Activated naive CD4-positive, alpha-beta T cell treated with Interleukin-2 at 50 U/mL for 16 hours (primary cell): ENCODE data around the gene LMAN2L.

ENCODE experiments used
- DNase-seq: peaks from one replicate; pipeline ENCODE4 v3.0.0-alpha.2; 2020

The LMAN2L gene

DNA sequence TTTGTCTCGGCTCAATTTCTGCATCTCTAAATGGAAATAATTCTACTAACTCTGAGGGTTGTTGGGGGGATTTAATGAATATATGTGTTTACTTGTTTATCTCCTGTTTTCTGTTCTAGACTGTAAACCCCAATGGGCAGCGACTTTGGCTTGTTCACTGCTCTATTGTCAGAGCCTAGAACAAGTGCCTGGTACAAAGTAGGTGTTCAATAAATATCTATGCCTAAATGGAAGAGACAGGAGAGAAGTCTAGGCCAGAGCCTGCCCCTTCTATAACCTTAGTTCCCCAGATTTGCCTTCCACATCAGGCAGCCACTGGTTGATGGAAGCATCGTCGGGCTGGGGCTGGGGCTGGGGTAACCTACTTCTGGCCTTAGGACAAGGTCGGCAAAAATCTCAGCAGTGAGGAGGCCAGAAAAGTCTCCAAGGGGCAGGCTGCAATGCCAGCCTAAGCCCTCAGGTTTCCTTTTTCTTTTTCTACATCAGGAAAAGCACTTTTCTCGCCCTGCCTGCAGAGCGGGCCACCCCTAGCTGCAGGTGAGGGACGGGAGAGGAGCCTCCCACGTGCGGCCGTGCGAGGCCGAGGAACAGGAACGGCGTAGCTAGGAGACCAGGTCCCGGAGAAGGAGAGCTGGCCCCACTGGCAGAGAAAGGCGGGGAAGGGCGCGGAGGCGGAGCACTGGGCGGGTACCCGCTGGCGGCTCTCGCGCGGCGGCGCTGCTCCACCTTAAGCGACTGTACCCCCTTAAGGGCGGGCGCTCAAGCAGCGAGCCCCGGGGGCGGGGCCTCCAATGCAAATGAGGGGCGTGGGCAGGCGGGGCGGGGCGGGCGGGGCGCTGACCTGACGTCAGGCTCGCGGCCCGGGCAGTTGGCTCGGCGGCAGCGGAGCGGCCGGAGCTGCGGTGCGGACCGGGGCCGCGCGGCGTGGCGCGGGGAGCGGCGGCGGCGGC is 20.4 kb upstream of the LMAN2L start, which contains the start of gene CNNM4:
Gene CNNM4, plus strand, starts transcription at position 867 of the 950 bp plus-strand sequence. CDS start 98 bp downstream, outside the sequence.
- peak; percentile 93 for DNase-seq

DNA sequence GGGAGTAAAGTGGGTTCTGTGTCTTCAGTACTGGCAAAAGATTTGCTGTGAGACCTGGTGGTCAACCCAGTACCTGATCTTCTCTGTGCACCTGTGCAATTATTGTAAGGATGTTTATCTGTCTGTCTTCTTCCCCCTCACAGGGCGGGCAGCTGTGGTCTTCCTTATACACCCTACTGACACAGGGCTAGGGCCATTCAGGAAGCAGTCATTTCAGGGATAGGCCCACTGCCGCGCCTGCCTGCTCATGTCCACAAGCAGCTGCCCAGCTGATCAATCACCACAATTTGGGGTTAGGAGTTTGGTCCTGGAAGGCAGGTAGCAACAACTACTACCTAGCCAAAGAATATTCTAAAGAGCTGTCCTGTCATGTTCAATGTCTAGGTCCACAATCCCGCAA is 19.7 kb upstream of the LMAN2L start:
- DNase-seq: no peak

DNA sequence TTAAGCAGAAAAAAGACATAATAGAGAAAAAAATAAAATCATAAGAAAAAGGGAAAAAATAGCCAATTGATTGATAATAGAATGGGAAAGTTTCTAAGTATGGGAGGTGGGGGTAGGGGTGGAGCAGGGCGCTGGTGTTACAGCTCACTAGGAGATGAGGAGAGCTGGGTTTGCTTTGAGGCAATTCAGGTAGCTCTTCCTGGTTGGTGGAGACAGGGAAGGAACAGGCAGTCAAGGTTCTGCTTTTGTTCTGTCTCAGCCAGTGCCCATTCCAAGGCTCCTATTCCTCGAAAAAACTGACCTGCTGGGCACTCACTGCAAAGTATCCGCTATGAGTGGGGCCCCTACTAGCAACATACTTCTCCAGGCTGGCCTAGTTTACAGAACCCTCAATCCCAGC is 19.1 kb upstream of the LMAN2L start:
- DNase-seq: no peak

DNA sequence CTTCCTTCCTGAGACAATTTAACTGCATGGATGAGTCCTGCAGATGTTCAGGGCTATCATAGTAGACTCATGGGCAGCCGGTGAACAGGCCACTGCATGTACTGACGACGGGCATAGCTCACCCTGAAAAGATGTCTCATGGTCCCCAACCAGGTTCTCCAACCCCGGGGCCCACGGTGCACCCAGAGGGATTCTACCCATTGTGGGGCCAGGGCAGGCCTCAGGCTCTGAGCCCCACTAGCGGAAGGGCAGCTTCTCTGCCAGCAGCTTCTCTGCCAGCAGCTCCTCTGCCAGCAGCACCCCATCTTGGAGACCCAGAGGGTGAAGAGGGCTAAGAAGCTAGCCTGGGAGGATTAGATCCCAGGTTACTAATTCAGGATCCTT is 17.6 kb upstream of the LMAN2L start:
- DNase-seq: no peak

DNA sequence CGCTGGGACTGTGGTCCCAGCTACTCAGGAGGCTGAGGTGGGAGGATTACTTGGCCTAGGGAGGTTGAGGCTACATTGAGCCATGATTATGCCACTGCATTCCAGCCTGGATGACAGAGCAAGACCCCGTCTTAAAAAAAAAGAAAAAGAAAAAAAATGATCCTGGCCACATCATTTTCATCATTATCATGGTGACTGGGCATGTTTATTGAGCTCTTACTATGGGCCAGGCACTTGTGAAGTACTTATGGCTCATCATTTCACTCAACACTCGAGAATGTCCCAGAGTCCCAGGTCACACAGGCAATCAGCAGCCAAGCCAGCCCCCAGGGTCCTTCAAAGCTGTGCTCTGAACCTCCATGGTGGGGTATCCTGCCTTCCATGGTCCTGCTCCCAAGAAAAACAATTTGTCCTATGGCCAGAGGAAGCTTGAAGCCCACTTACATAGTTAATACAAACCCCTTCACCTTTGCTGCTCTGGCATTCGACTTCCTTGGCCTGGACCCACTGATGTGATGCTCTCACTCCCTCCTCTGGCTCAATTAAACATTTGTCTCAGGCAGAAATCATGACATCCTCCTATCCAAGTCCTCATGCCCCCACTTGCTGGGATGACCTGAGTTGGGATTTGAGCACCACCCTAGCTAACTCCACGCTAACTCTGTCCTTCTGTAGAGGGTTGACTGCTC is 17.1 kb upstream of the LMAN2L start:
- DNase-seq: no peak

DNA sequence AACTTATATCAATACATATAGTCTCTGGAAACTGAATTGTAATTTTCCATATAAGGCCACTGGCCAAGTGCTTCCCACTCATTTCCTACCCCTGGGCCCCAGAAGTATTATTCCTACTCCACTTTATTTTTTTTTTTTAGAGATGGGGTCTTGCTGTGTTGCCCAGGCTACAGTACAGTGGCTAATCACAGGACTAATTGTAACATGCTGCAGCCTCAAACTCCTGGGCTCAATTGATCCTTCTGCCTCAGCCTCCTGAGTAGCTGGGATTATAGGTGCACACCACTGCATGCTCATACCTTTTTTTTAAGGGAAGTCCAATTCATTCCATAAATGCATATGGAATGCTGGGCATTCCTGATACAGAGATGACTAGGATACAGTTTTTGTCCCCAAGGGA is 14.5 kb upstream of the LMAN2L start:
- DNase-seq: no peak

DNA sequence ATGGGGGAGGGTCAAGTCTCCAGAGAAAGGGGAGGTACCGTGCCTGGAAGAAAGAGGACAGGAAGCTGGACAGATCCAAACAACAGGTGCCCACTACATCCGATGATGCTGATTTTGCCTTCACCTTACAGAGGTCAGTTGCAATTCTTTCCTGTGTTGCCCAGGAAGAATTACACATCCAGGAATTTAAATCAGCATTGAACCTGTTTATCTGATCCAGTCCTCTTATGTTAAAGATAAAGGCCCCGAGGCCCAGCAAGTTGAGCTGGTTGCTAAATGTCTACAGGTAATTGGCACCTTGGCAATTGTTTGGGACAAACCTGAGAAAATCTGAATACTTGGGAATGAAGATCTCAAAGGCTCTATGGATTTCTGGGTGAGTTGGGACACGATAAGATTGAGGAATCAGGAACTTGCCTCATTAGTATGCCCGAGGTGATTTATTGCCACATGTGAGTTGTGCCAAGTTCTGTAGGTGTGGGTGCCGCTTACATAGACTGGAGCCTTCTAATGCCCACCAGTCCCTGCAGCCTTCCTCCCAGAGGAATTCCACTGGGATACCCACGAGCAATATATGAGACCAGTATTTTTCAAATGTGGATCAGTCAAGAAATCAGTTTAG is 13.9 kb upstream of the LMAN2L start:
- DNase-seq: no peak

DNA sequence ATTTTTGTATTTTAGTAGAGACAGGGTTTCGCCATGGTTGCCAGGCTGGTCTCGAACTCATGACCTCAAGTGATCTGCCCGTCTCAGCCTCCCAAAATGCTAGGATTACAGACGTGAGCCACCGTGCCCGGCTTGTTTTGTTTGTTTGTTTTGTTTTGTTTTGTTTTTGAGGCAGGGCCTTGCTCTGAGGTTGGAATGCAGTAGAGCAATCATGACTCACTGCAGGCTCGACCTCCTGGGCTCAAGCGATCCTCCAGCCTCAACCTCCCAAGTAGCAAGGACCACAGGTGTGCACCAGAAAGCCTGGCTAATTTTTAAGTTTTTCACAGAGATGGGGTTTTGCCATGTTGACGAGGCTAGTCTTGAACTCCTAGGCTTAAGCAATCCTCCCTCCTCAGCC is 11.9 kb upstream of the LMAN2L start:
- no peak for DNase-seq

DNA sequence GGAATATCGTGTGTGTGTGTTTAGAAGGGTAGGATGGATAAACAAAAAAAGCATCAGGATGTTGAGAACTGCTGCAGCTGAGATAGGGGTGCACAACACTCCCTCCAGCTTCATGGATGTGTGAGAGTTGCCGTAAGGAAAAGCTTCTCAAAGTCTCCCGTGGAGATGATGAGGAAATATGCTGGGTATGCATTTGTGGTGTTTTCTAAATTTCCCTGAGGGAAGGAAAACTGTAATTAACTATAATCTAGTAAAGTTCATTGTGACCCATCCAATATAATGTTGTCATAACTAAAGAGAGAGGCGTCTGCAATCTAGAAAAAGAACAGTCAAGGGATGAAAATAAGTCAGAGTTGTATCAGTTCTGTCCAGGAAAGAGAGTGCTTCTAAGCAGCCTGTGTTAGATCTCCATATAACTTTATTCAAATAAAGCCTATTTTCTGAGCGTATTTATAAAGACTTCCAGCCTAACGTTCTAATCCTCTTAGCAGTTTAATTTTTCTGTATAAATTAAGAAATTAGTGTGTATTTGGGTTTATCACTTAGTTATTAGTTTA is 7.3 kb upstream of the LMAN2L start:
- no peak for DNase-seq

DNA sequence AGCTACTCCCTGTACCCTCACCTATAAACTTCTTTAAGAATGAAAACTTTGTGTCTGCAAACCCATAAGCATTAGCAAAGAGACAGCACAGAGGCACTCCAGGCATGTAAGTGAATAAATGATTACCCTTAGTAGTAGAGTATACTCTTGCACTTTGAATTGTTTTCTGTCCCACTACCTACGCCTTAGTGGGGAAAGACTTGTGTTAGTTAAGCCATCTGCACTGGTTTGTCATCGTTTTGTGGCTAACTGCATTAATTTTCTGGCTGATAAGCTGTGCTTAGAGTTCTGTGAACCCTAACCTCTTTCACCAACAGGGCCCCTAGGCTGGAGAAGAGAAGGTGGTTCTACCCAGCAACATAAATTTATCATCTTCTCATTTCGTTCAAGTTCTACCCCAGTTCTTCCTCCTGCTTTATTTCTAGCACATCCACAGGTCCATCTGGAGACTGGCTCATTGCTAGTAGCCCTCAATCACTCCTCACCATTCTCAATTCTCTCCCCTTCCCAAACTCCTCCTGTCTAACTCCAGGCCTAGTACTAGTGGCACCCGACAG is 710 bp downstream of the LMAN2L start:
- no peak for DNase-seq

DNA sequence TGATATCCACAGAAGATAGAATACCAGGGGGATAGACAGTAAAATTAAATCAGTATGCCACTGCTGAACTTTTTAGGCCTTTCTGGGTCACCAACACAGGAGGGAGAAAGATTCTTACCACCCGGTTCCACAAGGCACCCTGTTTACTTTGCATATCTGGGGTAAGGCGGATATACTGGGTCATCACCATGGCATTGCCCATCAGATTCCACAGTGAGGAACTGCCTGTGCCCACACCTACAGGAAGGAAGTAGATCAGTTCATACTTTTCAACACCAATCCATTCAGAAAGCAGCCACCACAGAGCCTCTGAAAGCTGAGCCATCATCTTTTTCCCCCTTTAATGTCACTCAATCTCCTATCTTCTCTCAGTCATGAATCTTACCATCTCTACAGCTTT is 2.0 kb downstream of the LMAN2L start:
- DNase-seq: no peak

DNA sequence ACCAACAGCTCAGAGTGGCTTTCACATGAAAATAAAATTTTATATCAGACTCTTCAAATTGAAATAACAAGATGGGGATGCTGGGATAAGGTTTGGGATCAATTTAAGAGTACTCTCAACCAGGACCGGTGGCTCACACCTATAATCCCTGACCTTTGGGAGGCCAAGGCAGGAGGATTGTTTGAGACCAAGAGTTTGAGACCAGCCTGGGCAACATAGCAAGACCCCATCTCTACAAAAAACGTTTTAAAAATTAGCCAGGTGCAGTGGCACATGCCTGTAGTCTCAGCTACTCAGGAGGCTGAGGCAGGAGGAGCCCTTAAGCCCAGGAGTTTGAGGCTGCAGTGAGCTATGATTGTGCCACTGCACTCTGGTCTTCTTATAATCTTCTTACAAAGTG is 2.6 kb downstream of the LMAN2L start:
- no peak for DNase-seq

DNA sequence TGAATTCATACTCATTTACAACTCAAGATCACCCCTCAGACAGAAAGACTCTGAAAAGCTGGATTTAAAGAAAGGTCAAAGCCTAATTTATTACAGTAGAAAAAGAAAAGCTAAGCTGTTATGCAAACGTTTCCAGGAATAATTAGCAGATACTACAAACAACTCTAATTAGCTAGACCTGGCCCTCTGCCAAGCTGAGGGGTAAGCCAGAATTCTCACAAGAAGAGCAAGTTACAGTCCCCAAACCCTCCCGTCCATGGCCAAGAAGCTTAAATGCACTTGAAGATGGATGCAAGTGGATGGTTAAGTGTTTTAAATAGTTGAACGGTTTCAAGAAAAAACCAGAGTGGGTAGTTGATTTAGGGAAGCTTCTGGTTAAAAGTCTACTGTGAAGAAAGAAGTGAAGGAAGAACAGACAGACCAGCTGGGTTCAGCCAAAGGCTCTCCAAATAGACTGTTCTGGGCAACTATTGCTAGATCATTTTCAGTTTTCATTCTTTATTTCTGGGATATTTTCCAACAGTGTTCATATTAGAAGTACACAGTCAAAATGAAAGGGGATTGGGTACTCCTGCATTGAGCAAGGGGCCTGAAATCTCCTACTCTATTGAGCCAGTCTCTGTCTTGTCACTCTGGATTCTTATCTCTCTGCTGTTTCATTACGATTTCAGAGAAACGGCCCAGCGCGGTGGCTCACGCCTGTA is 4.8 kb downstream of the LMAN2L start:
- DNase-seq: no peak

DNA sequence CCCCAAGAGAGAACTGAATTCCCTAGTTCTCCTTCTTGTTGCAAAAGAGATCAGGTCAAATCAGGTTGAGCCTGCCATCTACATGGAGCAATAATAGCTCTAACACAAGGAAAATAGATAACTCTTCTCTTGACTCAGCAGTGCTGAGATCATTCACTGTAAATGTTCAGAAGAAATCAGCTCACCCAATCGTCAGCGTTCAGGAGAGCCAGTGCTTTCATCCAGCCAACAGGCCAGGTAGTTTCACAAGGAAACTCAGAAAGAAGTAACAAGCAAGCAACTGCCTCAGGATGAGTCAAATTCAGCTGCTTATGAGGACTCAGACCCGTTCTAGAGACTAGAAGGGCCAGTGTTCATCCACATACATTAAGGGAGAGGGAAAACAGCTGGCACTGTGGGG is 5.9 kb downstream of the LMAN2L start:
- DNase-seq: no peak

DNA sequence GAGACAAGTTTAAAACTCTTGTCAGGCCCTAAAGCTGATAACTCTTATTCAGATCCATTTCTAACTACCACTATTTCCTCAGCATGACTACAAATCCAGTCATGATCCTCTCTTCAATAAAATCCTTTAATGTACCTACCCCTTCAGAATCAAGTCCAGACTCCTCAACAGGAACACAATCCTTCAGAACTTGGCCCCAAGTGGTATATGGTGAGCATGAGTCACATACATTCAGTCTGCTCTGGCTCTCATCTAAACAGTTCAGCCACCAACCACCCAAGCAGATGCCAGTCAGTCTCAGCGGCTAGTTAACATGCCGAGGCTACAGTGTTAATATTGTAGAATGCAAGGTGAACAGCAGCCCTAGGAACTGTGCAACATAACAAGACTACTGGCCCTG is 9.7 kb downstream of the LMAN2L start:
- no peak for DNase-seq

DNA sequence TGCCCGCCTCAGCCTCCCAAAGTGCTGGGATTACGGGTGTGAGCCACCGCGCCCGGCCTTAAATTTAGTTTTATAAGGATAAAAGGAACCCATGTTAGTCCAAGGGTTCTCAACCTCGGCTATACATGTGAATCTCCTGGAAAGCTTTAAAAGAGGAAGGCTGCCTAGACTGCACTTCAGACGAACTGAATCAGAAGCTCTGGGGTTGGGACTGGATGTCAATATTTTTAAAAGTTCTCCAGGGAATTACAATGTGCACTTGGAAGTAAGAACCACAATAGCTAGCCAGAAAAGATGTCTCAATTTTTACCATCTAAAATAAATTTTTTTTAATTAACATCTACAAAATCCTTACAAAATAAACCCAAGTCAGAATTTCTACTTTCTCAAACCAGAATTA is 10.1 kb downstream of the LMAN2L start:
- DNase-seq: no peak

DNA sequence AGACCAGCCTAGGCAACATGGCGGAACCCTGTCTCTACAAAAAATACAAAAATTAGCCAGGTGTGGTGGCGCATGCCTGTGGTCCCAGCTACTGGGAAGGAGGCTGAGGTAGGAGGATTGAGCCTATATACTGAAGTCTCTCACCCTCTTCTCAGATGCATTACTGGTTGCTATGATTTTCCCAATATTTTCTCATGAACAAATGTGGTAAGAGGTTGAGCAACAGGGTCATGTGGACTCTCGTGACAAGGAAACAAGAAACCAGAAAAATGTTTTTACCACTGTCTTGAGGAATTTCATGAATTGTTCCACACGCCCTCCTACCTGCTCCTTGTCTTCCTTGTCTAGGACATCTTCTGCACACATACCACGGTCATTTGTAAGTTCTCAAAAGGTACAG is 12.4 kb downstream of the LMAN2L start:
- no peak for DNase-seq

DNA sequence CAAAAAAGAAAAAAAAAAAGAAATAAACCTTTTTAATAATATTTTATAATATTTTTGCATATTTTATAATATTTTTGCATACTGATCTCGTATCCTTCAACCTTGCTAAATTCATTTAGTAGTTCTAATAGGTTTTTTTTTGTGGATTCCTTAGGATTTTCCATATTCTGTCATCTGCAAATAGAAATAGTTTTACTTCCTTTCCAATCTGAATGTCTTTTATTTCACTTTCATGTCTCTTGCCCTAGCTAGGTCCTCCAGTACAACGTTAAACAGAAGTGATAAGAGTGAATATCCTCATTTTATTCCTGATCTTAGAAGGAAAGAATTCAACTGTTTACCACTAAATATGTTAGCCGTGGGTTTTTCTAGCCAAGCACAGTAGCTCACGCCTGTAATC is 13.7 kb downstream of the LMAN2L start:
- DNase-seq: no peak

DNA sequence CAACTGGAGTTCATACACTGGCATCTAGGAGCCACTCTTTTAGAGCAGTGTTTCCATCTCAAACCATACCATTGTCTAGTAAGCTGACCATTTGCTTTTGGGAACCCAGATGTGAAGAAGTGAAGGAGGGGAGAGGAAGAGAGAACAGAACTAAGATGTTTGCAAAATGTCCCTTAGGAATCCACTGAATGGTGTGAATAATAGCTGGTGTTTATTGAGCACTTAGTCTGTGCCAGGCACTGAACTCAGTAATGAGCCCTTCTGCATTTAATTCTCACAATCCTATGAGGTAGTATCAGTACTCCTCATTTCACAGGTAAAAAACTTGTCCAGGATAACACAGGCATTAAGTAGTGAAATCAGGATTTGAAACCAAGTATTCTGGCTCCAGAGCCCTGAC is 23.5 kb downstream of the LMAN2L start:
- no peak for DNase-seq

DNA sequence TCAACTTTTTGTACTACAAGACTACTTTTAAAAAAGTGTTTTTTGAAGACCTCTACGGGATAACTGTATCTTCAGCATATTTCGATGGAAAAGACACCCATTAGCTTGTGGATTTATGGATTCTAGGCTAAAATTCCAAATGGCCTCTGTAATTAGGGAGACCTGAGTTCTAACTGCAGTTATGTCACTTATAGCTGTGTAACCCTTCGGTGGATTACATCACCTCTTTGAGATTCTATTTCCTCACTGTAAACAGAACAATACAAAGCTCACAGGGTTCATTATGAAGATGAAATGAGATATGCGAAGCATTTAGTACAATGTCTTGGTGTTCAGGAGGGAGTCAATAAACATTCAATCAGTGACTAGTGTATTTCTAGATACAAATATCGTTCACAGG is 24.2 kb downstream of the LMAN2L start:
- DNase-seq: no peak

DNA sequence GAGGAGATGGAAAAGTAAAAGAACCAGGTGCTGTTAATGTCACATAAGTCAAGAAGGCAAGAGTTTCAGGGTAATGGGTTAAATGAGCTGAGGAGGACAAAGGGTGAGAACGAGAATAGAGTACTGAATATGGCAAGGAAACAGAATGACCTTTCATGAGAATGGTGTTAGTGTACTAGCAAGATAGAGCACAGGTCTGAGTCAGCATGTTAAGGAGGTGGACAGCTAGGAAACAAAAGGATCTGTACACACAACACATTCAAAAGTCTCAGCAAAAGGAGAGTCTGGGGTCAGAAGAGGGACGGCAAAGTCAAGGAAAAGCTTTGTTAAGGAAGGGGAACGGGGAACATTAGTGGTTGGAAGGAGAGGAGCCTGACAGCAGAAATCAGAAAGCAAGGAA is 28.9 kb downstream of the LMAN2L start:
- DNase-seq: no peak

DNA sequence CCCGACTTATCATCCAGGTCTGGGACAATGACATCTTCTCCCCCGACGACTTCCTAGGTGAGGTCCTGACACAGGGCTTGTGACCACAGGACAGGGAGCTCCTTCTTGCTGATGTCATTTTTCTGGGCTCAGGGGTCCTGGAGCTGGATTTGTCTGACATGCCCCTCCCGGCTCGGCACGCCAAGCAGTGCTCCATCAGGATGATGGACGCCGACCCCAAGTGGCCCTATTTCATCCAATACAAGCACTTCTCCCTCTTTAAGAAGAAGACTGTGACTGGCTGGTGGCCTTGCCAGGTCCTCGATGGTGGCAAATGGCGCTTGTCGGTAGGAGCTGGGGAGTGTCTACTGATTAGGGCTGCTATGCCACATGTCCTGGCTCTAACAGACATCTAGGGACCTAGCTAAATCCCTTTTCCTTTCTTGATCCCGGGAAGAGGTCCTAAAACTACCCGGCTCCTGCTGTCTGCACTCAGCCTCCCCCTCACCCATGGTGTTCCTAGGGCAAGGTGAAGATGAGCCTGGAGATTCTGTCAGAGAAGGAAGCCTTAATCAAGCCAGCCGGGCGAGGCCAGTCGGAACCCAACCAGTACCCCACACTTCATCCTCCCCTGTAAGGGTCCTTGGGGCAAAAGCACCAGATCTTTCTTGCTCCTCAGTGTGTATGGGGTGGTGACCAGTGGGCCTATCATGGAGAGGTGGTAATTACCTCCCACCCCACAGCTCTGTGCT is 36.7 kb downstream of the LMAN2L start:
- no peak for DNase-seq
